ENCODE results near the gene PCSK6. TPM values are rescaled to one million over a fixed set of nuclear protein-coding genes. Genes with fewer than 3 reads are reported as not detected.
A peak's percentile ranks its signal among the peaks of the same experiment; 100 is the strongest.

Gene PCSK6
- total and polyA plus RNA-seq, 7 experiments from 2014 or later = 0.12 to 3.0 (median 0.70) TPM; not detected in 1

DNA sequence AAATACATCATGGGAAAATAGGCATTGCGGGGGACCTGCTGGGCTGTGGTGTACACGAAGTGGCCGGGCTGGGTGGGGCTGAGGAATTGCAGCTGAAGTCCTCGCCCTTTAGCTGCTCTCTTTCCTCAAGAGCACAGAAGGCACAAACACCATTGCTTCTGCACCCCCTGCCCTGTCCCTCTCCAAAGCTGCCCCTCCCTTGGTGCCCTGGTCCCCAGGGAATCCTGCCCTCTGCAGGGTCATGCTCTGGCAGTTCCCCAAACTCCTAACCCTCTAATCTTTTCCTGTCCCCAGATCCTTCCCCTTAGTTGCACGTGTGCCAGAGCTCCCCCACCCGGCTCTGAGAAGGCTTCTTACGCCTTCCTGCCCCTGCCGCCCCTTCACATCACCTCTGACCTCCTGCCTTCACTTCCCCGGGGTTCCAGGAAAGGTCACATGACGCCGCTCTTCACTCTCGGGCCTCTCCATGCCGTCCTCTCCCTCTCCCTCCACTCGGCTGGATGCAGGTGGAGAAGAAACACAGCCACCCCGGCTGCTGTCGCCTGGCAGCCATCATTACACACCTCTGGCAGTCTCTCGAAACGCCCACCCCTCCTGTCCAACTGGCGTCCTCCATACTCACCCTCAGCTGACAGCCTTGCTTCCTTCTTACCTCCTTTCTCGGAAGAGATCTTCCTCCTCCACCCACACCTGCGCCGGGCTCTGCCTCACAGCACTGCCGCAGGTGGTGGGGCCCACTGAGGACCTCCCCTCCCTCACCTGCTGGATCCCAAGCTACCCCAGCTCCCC, 6.9 kb upstream of the PCSK6 start:
- no peaks in the 10 kb centered on the region for H3K36me3 Mint-ChIP-seq
- H3K27me3 ChIP-seq (ENCODE audit: control insufficient read depth in 2 of 2, insufficient read depth in 2 of 2, low read length in 2 of 2) = no peaks in the 10 kb centered on the region
- intact Hi-C loops (cut with micrococcal nuclease) = no loop called here
- peaks cover 16 to 39% (median 19%) of the 10 kb centered on the region in 7 donors for H3K4me1 Mint-ChIP-seq
- no peak for ATAC-seq
- POLR2A ChIA-PET = no interaction called here
- peaks cover 0 to under 1% of the 10 kb centered on the region in 2 donors for H3K4me1 ChIP-seq (ENCODE audit: control insufficient read depth in 2 of 2, insufficient read depth in 2 of 2, low read length in 2 of 2)
- no peaks in the 10 kb centered on the region for H3K9me3 ChIP-seq (ENCODE audit: control insufficient read depth in 2 of 3, low read length in 3 of 3)
- H3K36me3 ChIP-seq (ENCODE audit: control insufficient read depth in 2 of 3, insufficient read depth in 3 of 3, low read length in 3 of 3) = no peaks in the 10 kb centered on the region
- peak in 1 of 9 donors; percentile 15 for DNase-seq
- peaks cover 39 to 54% (median 53%) of the 10 kb centered on the region in 5 donors for H3K27me3 Mint-ChIP-seq
- H3K4me3 Mint-ChIP-seq = peak overlapping the region in 5 of 10 donors; percentile 8 to 51 (median 26)
- no peak overlapping the region for H3K27ac ChIP-seq (ENCODE audit: low read depth, low read length)
- H3K4me3 ChIP-seq (ENCODE audit: low read length) = no peak overlapping the region
- no peak overlapping the region for H3K27ac Mint-ChIP-seq
- CTCF ChIA-PET = no interaction called here
- H3K9me3 Mint-ChIP-seq = peaks cover 0 to 2% (median 0%) of the 10 kb centered on the region in 11 donors

DNA sequence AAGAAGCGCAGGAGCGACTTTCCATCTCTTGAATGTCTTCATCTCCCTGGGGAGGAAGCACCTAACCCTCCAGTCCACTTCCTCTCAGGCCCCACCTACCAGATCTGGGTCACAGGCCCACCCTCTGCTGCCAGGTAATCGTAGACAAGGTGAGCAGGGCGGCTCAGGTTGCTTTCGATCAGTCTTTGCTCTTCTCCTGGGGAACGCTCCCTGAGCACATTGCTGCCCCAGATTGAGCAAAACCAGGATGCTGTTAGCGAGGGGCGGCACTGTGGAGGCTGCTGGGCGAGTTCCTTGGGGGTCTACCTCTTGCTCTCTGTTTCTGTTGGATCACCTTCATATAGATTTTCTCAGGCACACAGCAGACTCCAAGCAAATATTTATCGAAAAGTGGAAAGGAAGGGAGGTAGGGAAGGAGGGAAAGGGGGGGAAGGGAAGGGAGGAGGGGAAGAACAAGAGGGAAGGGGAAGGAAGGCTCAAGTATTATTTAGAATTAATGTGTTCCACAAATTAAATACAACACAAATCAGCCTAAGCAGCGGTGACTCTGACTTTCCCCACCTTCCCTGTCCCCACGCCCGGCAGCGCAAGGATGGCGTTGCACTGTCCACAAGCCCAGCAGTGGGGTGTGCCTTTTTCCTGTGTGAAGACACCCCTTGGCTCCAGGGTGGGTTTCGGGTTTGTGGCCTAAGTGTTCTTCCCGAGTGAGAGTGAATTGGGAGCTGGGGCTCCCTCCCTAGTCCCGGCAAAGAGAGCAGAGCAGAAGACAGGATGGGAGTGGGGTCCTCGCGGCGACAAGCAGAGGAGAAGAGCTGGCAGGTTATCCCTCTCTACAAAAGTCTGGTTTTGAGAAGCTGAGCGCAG, 6.1 kb upstream of the PCSK6 start:
- intact Hi-C loops (cut with micrococcal nuclease) = no loop called here
- Histone ChIP-seq H3K36me3 (ENCODE audit: control insufficient read depth in 2 of 3, insufficient read depth in 3 of 3, low read length in 3 of 3) (no peaks in the 10 kb centered on the region), H3K9me3 (ENCODE audit: control insufficient read depth in 2 of 3, low read length in 3 of 3) (no peaks in the 10 kb centered on the region), H3K4me3 (ENCODE audit: low read length) (no peak overlapping the region), H3K4me1 (ENCODE audit: control insufficient read depth in 2 of 2, insufficient read depth in 2 of 2, low read length in 2 of 2) (no peaks in the 10 kb centered on the region), H3K27ac (ENCODE audit: low read depth, low read length) (no peak overlapping the region), H3K27me3 (ENCODE audit: control insufficient read depth in 2 of 2, insufficient read depth in 2 of 2, low read length in 2 of 2) (no peaks in the 10 kb centered on the region)
- Mint-ChIP-seq H3K36me3 (no peaks in the 10 kb centered on the region), H3K4me3 (peak overlapping the region in 1 of 10 donors; percentile 26), H3K9me3 (peaks cover 0 to 2% (median 0%) of the 10 kb centered on the region in 11 donors), H3K27ac (no peak overlapping the region), H3K27me3 (peaks cover 43 to 62% (median 59%) of the 10 kb centered on the region in 5 donors), H3K4me1 (peaks cover 8 to 31% (median 14%) of the 10 kb centered on the region in 7 donors)
- ChIA-PET CTCF (no interaction called here), POLR2A (no interaction called here)
- peak in 1 of 9 donors; percentile 16 for DNase-seq
- ATAC-seq = no peak

DNA sequence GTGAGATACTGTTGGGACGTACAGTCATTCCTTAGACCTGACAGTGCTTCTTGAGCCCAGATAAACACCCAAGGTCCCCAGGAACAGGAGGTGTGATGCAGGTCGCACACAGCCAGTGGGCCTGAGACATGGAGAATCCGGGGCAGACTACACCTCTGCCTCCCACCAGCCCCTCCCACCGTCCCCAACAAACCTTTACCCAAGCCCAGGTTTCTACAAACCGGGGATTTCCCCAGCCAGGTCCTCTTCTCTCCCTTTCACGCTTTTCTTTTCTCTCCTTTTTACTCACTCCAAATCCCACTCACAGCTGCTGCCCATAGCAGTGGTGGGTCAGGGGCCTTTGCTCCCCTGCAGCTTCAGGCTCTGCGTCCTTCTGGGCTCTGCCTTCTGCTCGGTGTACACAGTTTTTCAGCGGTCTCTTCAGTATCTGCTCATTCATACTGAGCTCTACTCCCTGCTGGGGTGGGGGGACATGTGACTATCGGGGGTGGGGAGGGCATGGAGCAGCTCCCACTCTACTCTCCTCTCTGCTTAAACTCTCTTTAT, 4.8 kb upstream of the PCSK6 start:
- Mint-ChIP-seq H3K27me3 (peaks cover 47 to 65% (median 59%) of the 10 kb centered on the region in 5 donors), H3K4me3 (no peak overlapping the region), H3K27ac (peak overlapping the region in 1 of 9 donors; percentile 54), H3K9me3 (peaks cover 0 to 3% (median 0%) of the 10 kb centered on the region in 11 donors), H3K4me1 (peaks cover 0 to 23% (median 14%) of the 10 kb centered on the region in 7 donors), H3K36me3 (no peaks in the 10 kb centered on the region)
- DNase-seq (peak in 1 of 9 donors; percentile 16), ATAC-seq (no peak)
- no peaks in the 10 kb centered on the region for H3K36me3 ChIP-seq (ENCODE audit: control insufficient read depth in 2 of 3, insufficient read depth in 3 of 3, low read length in 3 of 3)
- intact Hi-C loops (cut with micrococcal nuclease) = no loop called here
- CTCF ChIA-PET = no interaction called here
- H3K4me3 ChIP-seq (ENCODE audit: low read length) = no peak overlapping the region
- no peaks in the 10 kb centered on the region for H3K4me1 ChIP-seq (ENCODE audit: control insufficient read depth in 2 of 2, insufficient read depth in 2 of 2, low read length in 2 of 2)
- no peaks in the 10 kb centered on the region for H3K27me3 ChIP-seq (ENCODE audit: control insufficient read depth in 2 of 2, insufficient read depth in 2 of 2, low read length in 2 of 2)
- no peaks in the 10 kb centered on the region for H3K9me3 ChIP-seq (ENCODE audit: control insufficient read depth in 2 of 3, low read length in 3 of 3)
- POLR2A ChIA-PET = no interaction called here
- no peak overlapping the region for H3K27ac ChIP-seq (ENCODE audit: low read depth, low read length)

DNA sequence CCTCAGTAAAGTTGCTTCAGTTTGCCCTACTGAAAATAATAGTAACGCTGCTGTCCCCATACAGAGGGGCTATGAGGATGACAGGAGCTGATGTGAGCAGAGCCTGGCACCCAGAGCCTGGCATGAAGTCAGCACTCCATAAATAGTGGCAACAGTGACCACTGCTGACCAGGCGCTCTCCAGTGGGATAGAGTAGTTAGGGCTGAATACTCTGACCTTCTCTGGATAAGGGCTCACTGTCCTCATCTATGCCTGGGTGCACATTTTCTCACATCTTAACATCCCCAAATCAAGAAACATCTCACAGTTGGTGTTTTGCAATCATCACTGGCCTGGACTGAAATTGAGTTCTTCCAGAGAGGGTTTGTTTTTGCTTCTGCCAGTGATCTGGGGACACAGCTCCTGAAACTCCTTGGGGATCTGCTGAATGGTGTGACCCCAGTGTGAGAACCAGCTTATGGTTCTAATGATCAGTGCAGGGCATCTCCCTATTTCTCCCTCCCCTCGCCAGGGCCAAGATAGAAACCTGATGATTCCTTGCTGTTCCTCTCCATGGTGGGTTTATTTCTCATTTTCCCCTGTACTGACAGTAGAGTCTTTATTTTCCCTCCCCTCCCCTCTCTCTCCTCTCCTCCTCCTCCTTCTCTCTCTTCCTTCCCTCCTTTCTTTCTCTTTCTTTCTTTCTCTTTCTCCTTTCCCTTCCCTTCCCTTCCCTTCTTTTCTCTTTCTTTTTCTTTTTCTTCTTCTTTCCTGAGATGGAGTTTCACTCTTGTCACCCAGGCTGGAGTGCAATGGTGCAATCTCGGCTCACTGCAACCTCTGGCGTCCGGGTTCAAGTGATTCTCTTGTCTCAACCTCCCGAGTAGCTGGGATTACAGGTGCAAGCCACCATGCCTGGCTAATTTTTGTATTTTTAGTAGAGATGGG, 3.5 kb upstream of the PCSK6 start:
- DNase-seq = peak in 1 of 9 donors; percentile 16
- Mint-ChIP-seq H3K27ac (peak overlapping the region in 2 of 9 donors; percentile 36 to 41), H3K4me3 (no peak overlapping the region), H3K27me3 (peaks cover 47 to 64% (median 60%) of the 10 kb centered on the region in 5 donors), H3K4me1 (peaks cover 0 to 23% (median 14%) of the 10 kb centered on the region in 7 donors), H3K9me3 (peaks cover 0 to 3% (median 0%) of the 10 kb centered on the region in 11 donors), H3K36me3 (no peaks in the 10 kb centered on the region)
- no peaks in the 10 kb centered on the region for H3K4me1 ChIP-seq (ENCODE audit: control insufficient read depth in 2 of 2, insufficient read depth in 2 of 2, low read length in 2 of 2)
- no peaks in the 10 kb centered on the region for H3K27me3 ChIP-seq (ENCODE audit: control insufficient read depth in 2 of 2, insufficient read depth in 2 of 2, low read length in 2 of 2)
- ATAC-seq = no peak
- CTCF ChIA-PET = no interaction called here
- H3K9me3 ChIP-seq (ENCODE audit: control insufficient read depth in 2 of 3, low read length in 3 of 3) = no peaks in the 10 kb centered on the region
- H3K27ac ChIP-seq (ENCODE audit: low read depth, low read length) = no peak overlapping the region
- intact Hi-C loops (cut with micrococcal nuclease) = no loop called here
- H3K36me3 ChIP-seq (ENCODE audit: control insufficient read depth in 2 of 3, insufficient read depth in 3 of 3, low read length in 3 of 3) = no peaks in the 10 kb centered on the region
- POLR2A ChIA-PET = no interaction called here
- H3K4me3 ChIP-seq (ENCODE audit: low read length) = no peak overlapping the region

DNA sequence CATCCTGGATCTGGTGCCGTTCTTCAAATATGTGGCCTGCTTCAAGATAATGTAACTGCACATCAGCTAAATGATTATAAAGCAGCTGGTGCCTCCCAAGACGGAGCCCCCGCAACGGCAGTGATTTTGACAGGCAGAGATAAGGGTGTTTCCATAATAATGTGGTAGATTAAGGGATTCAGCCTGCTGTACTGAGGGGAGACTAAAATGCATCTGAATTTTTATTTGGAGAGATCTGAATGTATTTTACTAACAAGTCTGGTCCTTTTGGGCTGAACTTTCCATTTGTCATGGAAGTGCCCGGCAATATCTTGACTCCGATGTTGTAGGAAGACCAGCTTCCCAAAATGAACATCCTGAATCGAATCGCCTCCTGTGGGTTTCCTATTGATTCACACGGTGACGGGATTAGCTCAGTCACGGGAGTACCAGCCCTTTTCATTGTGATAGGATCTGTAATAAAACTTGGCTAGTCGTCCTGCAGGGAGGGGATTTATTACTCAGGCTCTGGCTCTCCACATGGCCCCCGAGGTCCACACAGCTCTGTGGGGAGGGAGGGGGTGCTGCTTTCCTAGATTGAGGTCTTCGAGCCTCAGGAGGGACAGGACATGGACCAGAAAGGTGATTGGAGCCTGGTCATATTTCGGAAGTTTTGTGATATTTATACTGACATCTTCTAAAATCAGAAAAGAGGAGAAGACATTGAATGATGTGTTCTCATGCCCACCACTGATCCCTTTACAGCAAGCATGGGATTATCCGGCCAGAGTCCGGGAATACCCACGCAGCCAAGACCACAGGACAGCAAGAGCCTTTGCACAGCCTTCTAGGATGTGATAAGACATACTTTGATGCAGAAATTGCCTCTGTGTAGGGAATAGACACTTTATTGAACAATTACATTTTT, 2.5 kb upstream of the PCSK6 start:
- ChIA-PET POLR2A (no interaction called here), CTCF (no interaction called here)
- Histone ChIP-seq H3K27ac (ENCODE audit: low read depth, low read length) (no peak overlapping the region), H3K27me3 (ENCODE audit: control insufficient read depth in 2 of 2, insufficient read depth in 2 of 2, low read length in 2 of 2) (peaks cover 0 to 2% of the 10 kb centered on the region in 2 donors), H3K36me3 (ENCODE audit: control insufficient read depth in 2 of 3, insufficient read depth in 3 of 3, low read length in 3 of 3) (no peaks in the 10 kb centered on the region), H3K4me3 (ENCODE audit: low read length) (no peak overlapping the region), H3K9me3 (ENCODE audit: control insufficient read depth in 2 of 3, low read length in 3 of 3) (no peaks in the 10 kb centered on the region), H3K4me1 (ENCODE audit: control insufficient read depth in 2 of 2, insufficient read depth in 2 of 2, low read length in 2 of 2) (no peaks in the 10 kb centered on the region)
- no peak for ATAC-seq
- Mint-ChIP-seq H3K27ac (no peak overlapping the region), H3K4me3 (no peak overlapping the region), H3K27me3 (peaks cover 44 to 69% (median 60%) of the 10 kb centered on the region in 5 donors), H3K4me1 (peaks cover 0 to 17% (median 12%) of the 10 kb centered on the region in 7 donors), H3K36me3 (no peaks in the 10 kb centered on the region), H3K9me3 (peaks cover 0 to 3% (median 0%) of the 10 kb centered on the region in 11 donors)
- peak in 1 of 9 donors; percentile 13 for DNase-seq
- intact Hi-C loops (cut with micrococcal nuclease) = no loop called here

Measured in naive thymus-derived CD4-positive, alpha-beta T cell (primary cell).